ENCODE data around the gene ITGB7. TPM values are rescaled to one million over a fixed set of nuclear protein-coding genes. Genes with fewer than 3 reads are reported as not detected.

The ITGB7 gene
- total RNA-seq, 1 donor from 2014 or later = not detected

- Histone ChIP-seq H3K79me2 (ENCODE audit: low read depth) (peaks cover 18% of the 10 kb centered on the region), H3K27me3 (no peaks in the 10 kb centered on the region), H3K27ac (no peak overlapping the region), H3F3A (ENCODE audit: low read depth) (peaks cover 14% of the 10 kb centered on the region), H3K36me3 (peaks cover under 1% of the 10 kb centered on the region), H3K4me2 (no peak overlapping the region), H2AFZ (replicated peaks) (no peak overlapping the region), H4K20me1 (ENCODE audit: low read depth) (peaks cover 42% of the 10 kb centered on the region), H3K9me3 (ENCODE audit: low read depth) (no peaks in the 10 kb centered on the region), H3K9ac (no peak overlapping the region), H3K4me1 (peaks cover 13% of the 10 kb centered on the region), H3K4me3 (no peak overlapping the region)
- TF ChIP-seq EZH2 (IDR thresholded peaks at IDR 0.05) (no peak), CTCF (IDR thresholded peaks at IDR 0.05) (no peak), EZH2phosphoT487 (IDR thresholded peaks at IDR 0.05) (no peak)
- Mint-ChIP-seq H3K4me1 (peaks cover 16% of the 10 kb centered on the region), H3K36me3 (peaks cover 50% of the 10 kb centered on the region), H3K27ac (no peak overlapping the region), H3K9me3 (no peaks in the 10 kb centered on the region), H3K4me3 (no peak overlapping the region), H3K27me3 (ENCODE audit: insufficient read depth, low read depth) (peaks cover 7% of the 10 kb centered on the region)
- no peak for DNase-seq (ENCODE audit: low spot score)
These were observed 19.7 kb downstream of the ITGB7 start for GRCh38 chr12:53187145-53187899.

GRCh38 chr12:53186745-53187144 is 20.3 kb downstream of the ITGB7 start:
- H3F3A ChIP-seq (ENCODE audit: low read depth) = peaks cover 18% of the 10 kb centered on the region
- Mint-ChIP-seq H3K36me3 (peaks cover 53% of the 10 kb centered on the region), H3K9me3 (no peaks in the 10 kb centered on the region), H3K4me3 (no peak overlapping the region), H3K27ac (no peak overlapping the region), H3K27me3 (ENCODE audit: insufficient read depth, low read depth) (peaks cover 4% of the 10 kb centered on the region), H3K4me1 (peaks cover 21% of the 10 kb centered on the region)
- no peak for DNase-seq (ENCODE audit: low spot score)
- no peak overlapping the region for H2AFZ ChIP-seq (replicated peaks)
- H3K4me3 ChIP-seq = no peak overlapping the region
- peaks cover 23% of the 10 kb centered on the region for H3K79me2 ChIP-seq (ENCODE audit: low read depth)
- peaks cover 19% of the 10 kb centered on the region for H3K4me1 ChIP-seq
- H3K27me3 ChIP-seq = no peaks in the 10 kb centered on the region
- TF ChIP-seq CTCF (IDR thresholded peaks at IDR 0.05) (no peak), EZH2phosphoT487 (IDR thresholded peaks at IDR 0.05) (no peak), EZH2 (IDR thresholded peaks at IDR 0.05) (no peak)
- H3K36me3 ChIP-seq = peaks cover 5% of the 10 kb centered on the region
- H4K20me1 ChIP-seq (ENCODE audit: low read depth) = peaks cover 42% of the 10 kb centered on the region
- no peak overlapping the region for H3K27ac ChIP-seq
- no peaks in the 10 kb centered on the region for H3K9me3 ChIP-seq (ENCODE audit: low read depth)
- no peak overlapping the region for H3K9ac ChIP-seq
- H3K4me2 ChIP-seq = no peak overlapping the region

GRCh38 chr12:53185582-53186153 is 21.4 kb downstream of the ITGB7 start:
- no peak overlapping the region for H3K9ac ChIP-seq
- peaks cover 51% of the 10 kb centered on the region for H3K36me3 Mint-ChIP-seq
- H3K4me3 ChIP-seq = no peak overlapping the region

More at GRCh38 chr12:53185582-53186153, 21.4 kb downstream of the ITGB7 start:
- no peak for DNase-seq (ENCODE audit: low spot score)
- Histone ChIP-seq H3K4me2 (no peak overlapping the region), H3K4me1 (peaks cover 22% of the 10 kb centered on the region), H3K27ac (no peak overlapping the region), H3K79me2 (ENCODE audit: low read depth) (peaks cover 28% of the 10 kb centered on the region), H4K20me1 (ENCODE audit: low read depth) (peaks cover 36% of the 10 kb centered on the region), H3K27me3 (no peaks in the 10 kb centered on the region), H2AFZ (replicated peaks) (no peak overlapping the region), H3K9me3 (ENCODE audit: low read depth) (no peaks in the 10 kb centered on the region), H3F3A (ENCODE audit: low read depth) (peaks cover 29% of the 10 kb centered on the region), H3K36me3 (peaks cover 5% of the 10 kb centered on the region)
- TF ChIP-seq EZH2phosphoT487 (IDR thresholded peaks at IDR 0.05) = no peak
- TF ChIP-seq CTCF (IDR thresholded peaks at IDR 0.05) = no peak
- TF ChIP-seq EZH2 (IDR thresholded peaks at IDR 0.05) = no peak
- Mint-ChIP-seq H3K4me1 (peaks cover 28% of the 10 kb centered on the region), H3K4me3 (no peak overlapping the region), H3K27ac (no peak overlapping the region), H3K9me3 (no peaks in the 10 kb centered on the region), H3K27me3 (ENCODE audit: insufficient read depth, low read depth) (peaks cover 7% of the 10 kb centered on the region)
